Measurements from ENCODE around the gene TMEM272.

TMEM272 gene

GRCh38 chr13:51845574-51846318, 769 bp upstream of the TMEM272 start:
- H3K4me3 ChIP-seq (replicated peaks; ENCODE audit: low read depth, low read length) = no peak overlapping the region
- no peak for TF ChIP-seq CTCF (IDR thresholded peaks at IDR 0.05; ENCODE audit: low read depth, low read length, missing control alignments)

GRCh38 chr13:51843529-51843928, 1.4 kb downstream of the TMEM272 start:
- TF ChIP-seq CTCF (IDR thresholded peaks at IDR 0.05; ENCODE audit: low read depth, low read length, missing control alignments) = no peak
- H3K4me3 ChIP-seq (replicated peaks; ENCODE audit: low read depth, low read length) = no peak overlapping the region
- DNase-seq (ENCODE audit: extremely low read depth, low read depth) = no peak

More at GRCh38 chr13:51845574-51846318, 769 bp upstream of the TMEM272 start:
- DNase-seq (ENCODE audit: extremely low read depth, low read depth) = no peak

- H3K4me3 ChIP-seq (replicated peaks; ENCODE audit: low read depth, low read length) = no peak overlapping the region
- no peak for TF ChIP-seq CTCF (IDR thresholded peaks at IDR 0.05; ENCODE audit: low read depth, low read length, missing control alignments)
- DNase-seq (ENCODE audit: extremely low read depth, low read depth) = no peak
These were observed 3.2 kb downstream of the TMEM272 start for GRCh38 chr13:51841732-51842131.

- TF ChIP-seq CTCF (IDR thresholded peaks at IDR 0.05; ENCODE audit: low read depth, low read length, missing control alignments) = no peak
- H3K4me3 ChIP-seq (replicated peaks; ENCODE audit: low read depth, low read length) = no peak overlapping the region
- DNase-seq (ENCODE audit: extremely low read depth, low read depth) = no peak
These were observed 4.1 kb downstream of the TMEM272 start for GRCh38 chr13:51840917-51841316.

GRCh38 chr13:51839711-51840540, 5.1 kb downstream of the TMEM272 start:
- no peak for TF ChIP-seq CTCF (IDR thresholded peaks at IDR 0.05; ENCODE audit: low read depth, low read length, missing control alignments)
- no peak overlapping the region for H3K4me3 ChIP-seq (replicated peaks; ENCODE audit: low read depth, low read length)
- no peak for DNase-seq (ENCODE audit: extremely low read depth, low read depth)

GRCh38 chr13:51838240-51838846, 6.6 kb downstream of the TMEM272 start:
- H3K4me3 ChIP-seq (replicated peaks; ENCODE audit: low read depth, low read length) = no peak overlapping the region
- TF ChIP-seq CTCF (IDR thresholded peaks at IDR 0.05; ENCODE audit: low read depth, low read length, missing control alignments) = no peak
- DNase-seq (ENCODE audit: extremely low read depth, low read depth) = no peak
